ENCODE results near the gene RTTN.

Gene RTTN

GRCh38 chr18:70082430-70082829 is 123.1 kb downstream of the RTTN start:
- DNase-seq (ENCODE audit: low read depth): no peak

DNA sequence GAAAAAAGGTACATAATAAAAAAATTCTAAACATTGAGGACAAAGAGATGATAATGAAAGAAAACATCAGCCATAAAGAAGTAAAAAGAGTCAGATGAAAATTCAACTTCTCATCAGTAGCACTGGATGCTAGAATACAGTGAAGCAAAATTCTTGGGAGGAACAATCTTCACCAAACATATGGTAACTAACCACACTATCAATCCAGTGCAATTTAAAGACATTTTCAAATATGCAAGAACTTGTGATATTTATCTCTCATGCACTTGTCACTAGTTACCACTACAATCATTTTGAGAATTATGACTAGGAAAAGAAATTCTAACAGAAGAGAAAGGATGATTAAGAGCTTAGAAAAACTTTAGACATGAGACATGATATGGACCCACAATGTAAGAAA is 127.4 kb downstream of the RTTN start:
- DNase-seq (ENCODE audit: low read depth): no peak

DNA sequence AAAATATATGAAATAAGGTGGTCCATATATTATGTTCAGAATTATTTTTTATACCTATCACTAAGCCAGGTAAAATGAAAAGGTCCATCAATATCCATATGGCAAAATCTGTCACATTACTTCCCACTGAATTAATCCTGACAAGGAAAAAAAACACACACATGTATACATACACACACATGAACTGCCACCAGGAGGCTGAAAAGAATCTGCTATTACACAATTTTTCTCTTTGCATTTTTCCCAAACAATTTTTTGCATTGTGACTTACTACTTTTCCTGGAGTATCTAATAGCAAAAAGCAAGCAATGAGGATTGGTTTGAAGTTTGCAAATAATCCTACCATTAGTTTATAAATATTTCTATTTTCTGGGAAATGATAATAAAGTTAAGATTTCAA is 129.6 kb downstream of the RTTN start:
- DNase-seq (ENCODE audit: low read depth): no peak

- no peak for DNase-seq (ENCODE audit: low read depth)
Measured at GRCh38 chr18:70074116-70074515, 131.4 kb downstream of the RTTN start.

DNA sequence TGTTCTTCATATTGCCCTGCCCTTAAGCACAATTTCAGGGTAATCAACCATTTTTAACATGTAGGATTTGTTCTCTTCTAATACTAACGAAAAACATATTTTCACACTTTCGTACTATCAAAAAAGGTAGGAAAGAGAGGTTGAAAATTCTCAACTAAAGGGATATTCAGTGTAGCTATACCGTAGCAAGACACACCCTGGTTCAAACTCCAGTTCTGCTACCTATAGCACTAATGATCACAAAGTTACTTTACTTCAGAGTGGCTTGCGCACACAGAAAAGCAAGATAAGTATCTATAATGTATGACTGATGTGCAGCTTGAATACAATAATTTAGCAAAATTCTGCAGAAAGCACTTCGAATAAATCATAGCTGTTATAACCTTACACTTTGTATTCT is 132.1 kb downstream of the RTTN start:
- DNase-seq (ENCODE audit: low read depth): no peak

- no peak for DNase-seq (ENCODE audit: low read depth)
Measured at GRCh38 chr18:70072678-70073077, 132.8 kb downstream of the RTTN start.

GRCh38 chr18:70069965-70070364 is 135.5 kb downstream of the RTTN start:
- no peak for DNase-seq (ENCODE audit: low read depth)

DNA sequence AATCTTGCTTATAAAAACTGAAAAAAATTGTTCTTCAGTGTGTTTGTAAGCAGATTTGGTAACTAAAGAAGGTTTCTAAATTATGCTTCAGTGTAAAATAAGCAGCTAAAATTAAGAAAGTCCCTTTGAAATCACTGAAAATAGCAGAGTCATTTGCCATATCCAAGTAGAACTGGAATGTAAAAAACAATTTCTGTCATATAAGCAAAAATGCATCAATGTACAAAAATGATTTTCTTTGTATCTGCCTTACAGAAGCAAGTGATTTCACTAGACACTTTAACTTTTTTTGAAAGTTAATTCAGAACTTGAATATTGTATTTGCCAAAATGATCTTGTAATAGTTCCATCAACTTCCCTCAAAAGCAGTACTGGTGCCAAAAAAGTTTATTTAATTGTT is 136.1 kb downstream of the RTTN start:
- DNase-seq (ENCODE audit: low read depth): no peak

DNA sequence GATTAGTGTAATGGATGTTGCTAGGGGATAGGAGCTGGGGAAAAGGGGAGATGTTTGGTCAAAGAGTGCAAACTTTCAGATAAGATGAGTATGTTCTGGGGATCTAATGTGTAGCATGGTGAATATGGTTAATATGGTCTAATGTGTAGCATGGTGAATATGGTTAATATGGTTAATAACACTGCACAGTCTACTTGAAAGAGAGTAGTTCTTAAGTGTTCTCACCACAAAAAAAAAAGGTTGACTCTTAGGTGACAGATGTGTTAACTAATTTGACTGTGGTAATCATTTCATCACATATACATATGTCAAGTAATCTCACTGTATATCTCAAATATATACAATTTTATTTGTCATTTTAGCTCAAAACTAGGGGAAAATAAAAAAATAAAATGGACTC is 136.5 kb downstream of the RTTN start:
- DNase-seq (ENCODE audit: low read depth): no peak

DNA sequence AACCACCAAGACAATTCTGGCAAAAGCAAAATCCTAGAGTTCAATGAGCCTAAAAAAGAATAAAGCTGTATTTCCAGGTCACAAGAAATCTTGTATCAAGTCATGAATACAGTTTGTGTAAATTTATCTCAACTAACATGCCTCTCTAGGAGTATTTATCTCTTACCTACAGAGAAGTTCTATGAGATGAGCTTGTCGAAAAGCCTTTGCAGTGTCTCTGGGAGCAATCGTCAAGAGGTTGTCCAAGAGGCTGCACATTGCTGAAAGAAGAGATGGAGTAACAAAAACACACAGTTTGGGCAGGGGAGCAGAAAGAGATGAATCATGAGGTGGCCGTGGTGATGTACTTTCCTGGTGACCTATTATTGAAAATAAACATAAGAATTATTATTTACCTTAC is 145.8 kb downstream of the RTTN start:
- no peak for DNase-seq (ENCODE audit: low read depth)

DNA sequence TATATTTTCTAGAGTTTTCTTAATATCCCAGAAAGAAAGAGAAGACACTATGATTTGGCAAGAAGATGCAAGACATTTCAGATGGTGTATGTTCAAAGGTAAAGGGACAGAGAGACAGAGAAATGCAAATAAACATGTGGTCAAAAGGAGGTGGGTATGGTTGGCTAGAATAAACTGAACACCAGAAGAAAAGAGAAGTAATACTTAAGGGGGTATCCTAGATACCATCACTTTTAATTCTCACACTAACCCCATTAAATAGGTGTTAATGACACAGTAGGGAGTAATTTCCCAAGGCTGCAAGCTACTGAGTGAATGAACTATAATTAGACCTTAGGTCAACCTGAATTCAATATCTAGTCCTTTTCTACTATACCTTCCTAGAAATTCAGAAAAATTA is 146.6 kb downstream of the RTTN start:
- DNase-seq (ENCODE audit: low read depth): no peak

DNA sequence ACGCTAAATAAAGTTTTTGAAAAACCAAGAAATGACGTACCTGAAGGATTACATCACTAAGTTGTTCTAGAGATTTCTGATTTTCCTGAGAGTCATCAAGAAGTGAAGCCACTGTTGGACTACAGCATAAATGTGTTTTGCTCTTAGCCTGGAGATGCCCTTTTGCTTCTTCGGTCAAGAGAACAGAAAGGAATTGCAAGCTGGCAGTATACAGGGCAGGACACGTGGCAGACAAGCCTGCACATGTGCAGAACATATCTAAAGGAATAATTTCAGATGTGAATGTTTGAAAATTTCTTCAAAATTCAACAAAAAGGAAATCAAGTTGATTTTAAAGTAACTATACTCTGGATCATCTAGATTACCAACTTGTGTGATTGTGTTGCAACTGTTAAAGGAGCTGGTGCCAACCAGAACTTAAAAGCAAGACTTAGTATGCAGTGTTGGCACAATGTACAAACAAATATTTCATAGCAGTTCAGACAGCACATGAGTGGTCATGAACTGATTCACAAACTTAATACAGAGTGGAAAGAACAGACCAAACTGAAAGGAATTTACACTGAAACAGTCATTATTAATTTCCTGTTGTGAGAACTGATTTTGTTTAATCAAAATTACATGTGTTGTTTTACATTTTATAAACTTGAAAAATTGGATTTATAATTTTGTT is 157.4 kb downstream of the RTTN start:
- DNase-seq (ENCODE audit: low read depth): no peak

GRCh38 chr18:70046796-70047195 is 158.7 kb downstream of the RTTN start:
- DNase-seq (ENCODE audit: low read depth): no peak

DNA sequence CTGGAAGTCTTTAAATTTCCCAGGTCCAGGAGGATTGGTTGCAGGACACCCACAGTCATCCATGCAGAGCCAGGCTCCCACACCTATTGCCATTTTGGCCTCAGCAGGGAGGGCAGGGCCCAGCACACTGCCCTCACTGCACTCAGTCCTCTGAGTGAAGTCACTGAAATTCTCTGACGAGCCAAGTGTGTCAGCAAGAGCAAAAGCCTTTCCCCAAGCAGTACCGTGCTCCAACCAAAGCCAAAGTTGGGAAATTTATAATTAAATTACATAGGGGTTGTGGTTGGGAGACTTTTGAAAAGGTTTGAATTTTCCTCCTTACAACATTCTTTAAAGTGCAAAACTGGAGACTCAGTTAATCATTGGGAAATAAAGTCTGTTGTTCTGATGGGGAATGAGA is 159.3 kb downstream of the RTTN start:
- DNase-seq (ENCODE audit: low read depth): no peak

GRCh38 chr18:70044632-70045031 is 160.9 kb downstream of the RTTN start:
- DNase-seq (ENCODE audit: low read depth): no peak

DNA sequence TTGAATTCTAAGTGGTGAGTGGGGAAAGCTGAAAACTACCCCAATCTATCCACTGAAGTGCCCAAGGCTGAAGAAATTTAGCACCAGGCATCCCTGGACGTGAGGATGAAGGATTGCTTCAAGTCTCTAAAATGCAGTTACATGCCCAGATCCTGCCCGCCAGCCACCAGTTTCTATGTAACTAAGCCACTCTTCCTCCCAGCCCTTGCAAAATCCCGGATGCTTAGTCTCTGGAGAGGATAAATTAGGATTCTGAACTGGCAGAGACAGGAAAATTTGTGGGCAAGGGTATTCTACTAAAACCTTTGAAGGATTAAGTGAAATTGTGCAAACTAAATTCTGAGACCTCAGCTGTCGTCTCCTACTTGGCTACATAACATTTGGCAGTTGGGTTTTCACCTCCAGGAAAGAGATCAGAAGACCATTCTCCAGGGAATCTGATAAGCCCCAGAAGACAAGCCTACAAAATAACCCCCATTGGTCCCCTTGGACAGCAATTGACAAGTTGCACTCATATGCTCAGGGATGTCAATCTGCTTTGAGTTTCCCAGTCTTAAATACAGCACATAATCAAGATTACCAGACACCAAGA is 163.9 kb downstream of the RTTN start:
- DNase-seq (ENCODE audit: low read depth): no peak

GRCh38 chr18:70039186-70039585 is 166.3 kb downstream of the RTTN start:
- DNase-seq (ENCODE audit: low read depth): no peak

- no peak for DNase-seq (ENCODE audit: low read depth)
Measured at GRCh38 chr18:70037431-70038061, 167.9 kb downstream of the RTTN start.

DNA sequence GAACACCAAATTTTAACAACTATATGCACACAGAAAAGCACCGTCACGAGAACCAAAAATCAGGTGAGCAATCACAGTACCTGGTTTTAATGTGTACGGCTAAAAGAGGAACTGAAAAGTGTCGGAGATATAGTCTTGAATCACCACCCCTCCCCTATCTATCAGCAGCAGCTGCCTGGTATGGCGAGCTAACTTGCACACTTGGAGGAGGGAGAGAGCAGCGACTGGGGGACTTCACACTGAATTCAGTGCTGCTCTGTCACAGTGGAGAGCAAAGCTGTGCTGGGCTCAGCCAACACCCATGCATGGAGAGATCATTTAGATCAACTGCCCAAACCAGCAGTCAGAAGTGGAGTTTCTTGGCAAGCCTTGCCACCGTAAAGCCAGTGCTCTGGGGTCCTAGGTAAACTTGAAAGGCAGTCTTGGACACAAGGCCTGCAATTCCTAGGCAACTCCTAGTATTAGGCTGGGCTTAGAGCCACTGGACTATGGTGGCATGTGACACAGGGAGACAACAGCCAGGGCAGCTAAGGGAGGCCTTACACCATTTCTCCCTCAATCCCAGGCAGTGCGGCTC is 168.6 kb downstream of the RTTN start:
- no peak for DNase-seq (ENCODE audit: low read depth)

GRCh38 chr18:70036168-70036567 is 169.3 kb downstream of the RTTN start:
- no peak for DNase-seq (ENCODE audit: low read depth)

DNA sequence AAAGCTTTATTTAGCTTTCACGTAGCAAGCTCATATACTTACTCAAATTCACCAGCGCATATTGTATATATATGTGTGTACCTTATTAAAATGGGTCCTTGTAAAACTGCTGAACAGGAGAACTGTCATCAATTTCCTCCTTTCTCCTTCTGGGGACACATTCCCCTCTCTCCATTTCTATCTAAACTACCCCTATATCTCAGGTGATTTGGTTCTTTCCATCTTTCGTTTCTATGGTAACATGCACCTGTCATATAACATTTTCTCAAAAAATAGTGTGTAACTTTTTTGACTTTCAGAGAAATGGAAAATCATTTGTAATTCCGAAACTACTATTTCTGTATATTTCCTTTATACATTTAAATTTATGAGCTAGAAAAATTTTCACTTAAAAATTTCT is 174.3 kb downstream of the RTTN start:
- DNase-seq (ENCODE audit: low read depth): no peak

DNA sequence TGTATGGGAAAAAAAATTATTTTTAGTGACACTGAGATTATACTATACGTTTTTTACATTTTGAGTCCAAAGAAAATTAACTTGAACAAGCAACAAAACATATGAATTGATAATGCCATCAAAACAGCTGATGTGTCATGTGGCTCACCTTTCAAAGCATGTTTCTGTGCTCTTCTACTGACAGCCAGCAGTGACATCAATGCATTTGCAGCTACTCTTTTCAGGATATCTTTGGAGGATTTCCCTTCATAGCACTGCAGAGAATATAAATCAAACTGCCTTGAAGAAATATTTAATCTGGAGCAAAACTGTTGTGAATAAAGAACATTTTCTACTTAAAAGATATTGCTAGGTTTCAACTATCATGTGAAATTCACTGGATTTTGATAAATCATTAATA is 174.8 kb downstream of the RTTN start:
- no peak for DNase-seq (ENCODE audit: low read depth)

- DNase-seq (ENCODE audit: low read depth): no peak
Measured at GRCh38 chr18:70029163-70029562, 176.3 kb downstream of the RTTN start.

DNA sequence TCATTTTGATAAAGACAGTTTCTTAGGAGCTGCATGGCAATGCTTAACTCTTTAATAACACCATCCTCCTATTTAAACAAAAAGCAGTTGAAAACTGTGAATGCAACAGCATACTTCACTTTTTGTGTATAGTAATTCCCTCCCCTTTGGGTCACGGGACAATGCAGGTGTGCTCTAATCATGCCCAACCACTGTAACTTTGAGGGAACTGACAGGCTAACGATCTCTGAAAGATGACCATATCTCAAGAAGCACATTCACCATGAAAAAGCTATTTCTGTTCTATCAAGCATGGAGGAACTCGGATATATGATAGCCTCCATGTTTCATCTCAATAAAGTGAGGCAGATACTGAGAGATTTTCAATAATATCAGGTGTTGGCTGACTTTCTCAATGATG is 176.8 kb downstream of the RTTN start:
- no peak for DNase-seq (ENCODE audit: low read depth)
